Measurements from ENCODE around the gene THADA.

The THADA gene

DNA sequence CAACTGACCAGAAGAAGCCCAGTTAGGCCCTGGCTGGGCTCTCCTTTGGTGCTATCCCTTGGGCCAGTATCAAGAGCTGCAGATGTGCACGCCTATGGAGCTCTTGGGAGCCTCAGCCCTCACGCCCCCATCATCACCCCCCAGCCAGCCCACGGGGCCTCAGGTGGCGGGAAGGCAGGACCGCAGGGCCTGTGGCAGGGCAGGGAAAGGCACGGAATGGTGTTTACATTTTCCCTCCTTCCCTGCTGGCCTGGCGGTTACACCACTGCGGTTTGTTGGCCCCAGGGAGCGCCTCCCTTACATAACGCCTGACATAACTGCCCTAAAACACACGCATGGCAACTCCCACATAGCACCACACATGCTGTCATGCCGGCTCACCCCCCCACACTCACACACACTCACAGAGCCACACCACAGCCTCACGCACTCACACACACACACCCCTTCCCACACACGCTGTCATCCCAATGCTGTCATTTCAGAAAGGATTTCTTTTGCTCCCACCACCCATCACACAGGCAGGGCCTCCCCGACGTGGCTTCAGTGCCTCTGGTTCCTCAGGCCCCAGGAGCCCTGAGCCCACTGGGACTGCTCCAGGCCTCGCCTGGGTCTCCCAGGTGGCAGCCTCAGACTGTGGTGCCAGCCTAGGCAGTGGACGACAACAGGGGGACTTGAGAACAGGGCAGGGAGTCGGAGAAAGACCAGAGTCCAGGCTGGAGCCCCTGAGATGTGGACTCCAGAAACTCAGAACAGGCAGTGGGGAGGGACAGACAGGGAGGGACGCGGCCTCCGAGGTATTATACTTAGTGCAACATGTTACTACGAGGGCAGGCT lies 385.2 kb downstream of the THADA start (continued):
- TF ChIP-seq KLF1 (tag by site-specific recombination; IDR thresholded peaks at IDR 0.05) (0 out of 2 replicates have a peak, but pooled peaks have one; percentile 29), ZBTB21 (tag by site-specific recombination; IDR thresholded peaks at IDR 0.05) (peak; percentile 65; the same call in 1 of the 2 replicates), ZNF530 (tag by site-specific recombination; IDR thresholded peaks at IDR 0.05; ENCODE audit: low read depth) (no peak), ZNF776 (tag by site-specific recombination; IDR thresholded peaks at IDR 0.05; ENCODE audit: borderline replicate concordance) (no peak), ZNF785 (tag by site-specific recombination; IDR thresholded peaks at IDR 0.05) (peak; percentile 90), ZNF555 (tag by site-specific recombination; conservative IDR thresholded peaks at IDR 0.05) (no peak), ZNF211 (tag by site-specific recombination; IDR thresholded peaks at IDR 0.05; ENCODE audit: low read depth) (no peak), ZNF529 (tag by site-specific recombination; IDR thresholded peaks at IDR 0.05; ENCODE audit: insufficient replicate concordance) (no peak), ZNF324 (tag by site-specific recombination; IDR thresholded peaks at IDR 0.05) (0 out of 2 replicates have a peak, but pooled peaks have one; percentile 48), HOXD13 (CRISPR knock-in tag; IDR thresholded peaks at IDR 0.05; ENCODE audit: borderline replicate concordance) (no peak), KLF8 (tag by site-specific recombination; IDR thresholded peaks at IDR 0.05) (no peak), ZNF138 (tag by site-specific recombination; IDR thresholded peaks at IDR 0.05; ENCODE audit: borderline replicate concordance) (no peak), GLIS2 (tag by site-specific recombination; IDR thresholded peaks at IDR 0.05) (0 out of 2 replicates have a peak, but pooled peaks have one; percentile 41), ZNF621 (tag by site-specific recombination; IDR thresholded peaks at IDR 0.05) (peak; percentile 92; the same call in 1 of the 2 replicates), ZNF24 (tag by site-specific recombination; IDR thresholded peaks at IDR 0.05) (peak; percentile 53; the same call in 1 of the 2 replicates), ZEB2 (tag by site-specific recombination; IDR thresholded peaks at IDR 0.05) (peak; percentile 44; the same call in 1 of the 2 replicates), GLIS1 (tag by site-specific recombination; IDR thresholded peaks at IDR 0.05) (peak; percentile 77), ZNF521 (tag by site-specific recombination; IDR thresholded peaks at IDR 0.05) (no peak), ZNF473 (tag by site-specific recombination; IDR thresholded peaks at IDR 0.05) (peak; percentile 99), ZBTB8A (tag by site-specific recombination; IDR thresholded peaks at IDR 0.05) (peak; percentile 78)
- TF ChIP-seq, protein P1, sequence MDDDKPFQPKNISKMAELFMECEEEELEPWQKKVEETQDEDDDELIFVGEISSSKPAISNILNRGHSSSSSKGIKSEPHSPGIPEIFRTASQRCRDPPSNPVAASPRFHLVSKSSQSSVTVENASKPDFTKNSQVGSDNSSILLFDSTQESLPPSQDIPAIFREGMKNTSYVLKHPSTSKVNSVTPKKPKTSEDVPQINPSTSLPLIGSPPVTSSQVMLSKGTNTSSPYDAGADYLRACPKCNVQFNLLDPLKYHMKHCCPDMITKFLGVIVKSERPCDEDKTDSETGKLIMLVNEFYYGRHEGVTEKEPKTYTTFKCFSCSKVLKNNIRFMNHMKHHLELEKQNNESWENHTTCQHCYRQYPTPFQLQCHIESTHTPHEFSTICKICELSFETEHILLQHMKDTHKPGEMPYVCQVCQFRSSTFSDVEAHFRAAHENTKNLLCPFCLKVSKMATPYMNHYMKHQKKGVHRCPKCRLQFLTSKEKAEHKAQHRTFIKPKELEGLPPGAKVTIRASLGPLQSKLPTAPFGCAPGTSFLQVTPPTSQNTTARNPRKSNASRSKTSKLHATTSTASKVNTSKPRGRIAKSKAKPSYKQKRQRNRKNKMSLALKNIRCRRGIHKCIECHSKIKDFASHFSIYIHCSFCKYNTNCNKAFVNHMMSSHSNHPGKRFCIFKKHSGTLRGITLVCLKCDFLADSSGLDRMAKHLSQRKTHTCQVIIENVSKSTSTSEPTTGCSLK (tag by site-specific recombination; IDR thresholded peaks at IDR 0.05): no peak
- TF ChIP-seq, protein P2, sequence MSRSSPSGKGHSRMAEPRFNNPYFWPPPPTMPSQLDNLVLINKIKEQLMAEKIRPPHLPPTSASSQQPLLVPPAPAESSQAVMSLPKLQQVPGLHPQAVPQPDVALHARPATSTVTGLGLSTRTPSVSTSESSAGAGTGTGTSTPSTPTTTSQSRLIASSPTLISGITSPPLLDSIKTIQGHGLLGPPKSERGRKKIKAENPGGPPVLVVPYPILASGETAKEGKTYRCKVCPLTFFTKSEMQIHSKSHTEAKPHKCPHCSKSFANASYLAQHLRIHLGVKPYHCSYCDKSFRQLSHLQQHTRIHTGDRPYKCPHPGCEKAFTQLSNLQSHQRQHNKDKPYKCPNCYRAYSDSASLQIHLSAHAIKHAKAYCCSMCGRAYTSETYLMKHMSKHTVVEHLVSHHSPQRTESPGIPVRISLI (tag by site-specific recombination; IDR thresholded peaks at IDR 0.05): no peak
- TF ChIP-seq, protein P3, sequence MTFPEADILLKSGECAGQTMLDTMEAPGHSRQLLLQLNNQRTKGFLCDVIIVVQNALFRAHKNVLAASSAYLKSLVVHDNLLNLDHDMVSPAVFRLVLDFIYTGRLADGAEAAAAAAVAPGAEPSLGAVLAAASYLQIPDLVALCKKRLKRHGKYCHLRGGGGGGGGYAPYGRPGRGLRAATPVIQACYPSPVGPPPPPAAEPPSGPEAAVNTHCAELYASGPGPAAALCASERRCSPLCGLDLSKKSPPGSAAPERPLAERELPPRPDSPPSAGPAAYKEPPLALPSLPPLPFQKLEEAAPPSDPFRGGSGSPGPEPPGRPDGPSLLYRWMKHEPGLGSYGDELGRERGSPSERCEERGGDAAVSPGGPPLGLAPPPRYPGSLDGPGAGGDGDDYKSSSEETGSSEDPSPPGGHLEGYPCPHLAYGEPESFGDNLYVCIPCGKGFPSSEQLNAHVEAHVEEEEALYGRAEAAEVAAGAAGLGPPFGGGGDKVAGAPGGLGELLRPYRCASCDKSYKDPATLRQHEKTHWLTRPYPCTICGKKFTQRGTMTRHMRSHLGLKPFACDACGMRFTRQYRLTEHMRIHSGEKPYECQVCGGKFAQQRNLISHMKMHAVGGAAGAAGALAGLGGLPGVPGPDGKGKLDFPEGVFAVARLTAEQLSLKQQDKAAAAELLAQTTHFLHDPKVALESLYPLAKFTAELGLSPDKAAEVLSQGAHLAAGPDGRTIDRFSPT (tag by site-specific recombination; IDR thresholded peaks at IDR 0.05): no peak
- TF ChIP-seq, protein P4, sequence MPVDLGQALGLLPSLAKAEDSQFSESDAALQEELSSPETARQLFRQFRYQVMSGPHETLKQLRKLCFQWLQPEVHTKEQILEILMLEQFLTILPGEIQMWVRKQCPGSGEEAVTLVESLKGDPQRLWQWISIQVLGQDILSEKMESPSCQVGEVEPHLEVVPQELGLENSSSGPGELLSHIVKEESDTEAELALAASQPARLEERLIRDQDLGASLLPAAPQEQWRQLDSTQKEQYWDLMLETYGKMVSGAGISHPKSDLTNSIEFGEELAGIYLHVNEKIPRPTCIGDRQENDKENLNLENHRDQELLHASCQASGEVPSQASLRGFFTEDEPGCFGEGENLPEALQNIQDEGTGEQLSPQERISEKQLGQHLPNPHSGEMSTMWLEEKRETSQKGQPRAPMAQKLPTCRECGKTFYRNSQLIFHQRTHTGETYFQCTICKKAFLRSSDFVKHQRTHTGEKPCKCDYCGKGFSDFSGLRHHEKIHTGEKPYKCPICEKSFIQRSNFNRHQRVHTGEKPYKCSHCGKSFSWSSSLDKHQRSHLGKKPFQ (tag by site-specific recombination; IDR thresholded peaks at IDR 0.05): peak; percentile 45
- TF ChIP-seq, protein P5, sequence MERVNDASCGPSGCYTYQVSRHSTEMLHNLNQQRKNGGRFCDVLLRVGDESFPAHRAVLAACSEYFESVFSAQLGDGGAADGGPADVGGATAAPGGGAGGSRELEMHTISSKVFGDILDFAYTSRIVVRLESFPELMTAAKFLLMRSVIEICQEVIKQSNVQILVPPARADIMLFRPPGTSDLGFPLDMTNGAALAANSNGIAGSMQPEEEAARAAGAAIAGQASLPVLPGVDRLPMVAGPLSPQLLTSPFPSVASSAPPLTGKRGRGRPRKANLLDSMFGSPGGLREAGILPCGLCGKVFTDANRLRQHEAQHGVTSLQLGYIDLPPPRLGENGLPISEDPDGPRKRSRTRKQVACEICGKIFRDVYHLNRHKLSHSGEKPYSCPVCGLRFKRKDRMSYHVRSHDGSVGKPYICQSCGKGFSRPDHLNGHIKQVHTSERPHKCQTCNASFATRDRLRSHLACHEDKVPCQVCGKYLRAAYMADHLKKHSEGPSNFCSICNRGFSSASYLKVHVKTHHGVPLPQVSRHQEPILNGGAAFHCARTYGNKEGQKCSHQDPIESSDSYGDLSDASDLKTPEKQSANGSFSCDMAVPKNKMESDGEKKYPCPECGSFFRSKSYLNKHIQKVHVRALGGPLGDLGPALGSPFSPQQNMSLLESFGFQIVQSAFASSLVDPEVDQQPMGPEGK (tag by site-specific recombination; IDR thresholded peaks at IDR 0.05): peak; percentile 71; the same call in 1 of the 2 replicates
- TF ChIP-seq, protein P6, sequence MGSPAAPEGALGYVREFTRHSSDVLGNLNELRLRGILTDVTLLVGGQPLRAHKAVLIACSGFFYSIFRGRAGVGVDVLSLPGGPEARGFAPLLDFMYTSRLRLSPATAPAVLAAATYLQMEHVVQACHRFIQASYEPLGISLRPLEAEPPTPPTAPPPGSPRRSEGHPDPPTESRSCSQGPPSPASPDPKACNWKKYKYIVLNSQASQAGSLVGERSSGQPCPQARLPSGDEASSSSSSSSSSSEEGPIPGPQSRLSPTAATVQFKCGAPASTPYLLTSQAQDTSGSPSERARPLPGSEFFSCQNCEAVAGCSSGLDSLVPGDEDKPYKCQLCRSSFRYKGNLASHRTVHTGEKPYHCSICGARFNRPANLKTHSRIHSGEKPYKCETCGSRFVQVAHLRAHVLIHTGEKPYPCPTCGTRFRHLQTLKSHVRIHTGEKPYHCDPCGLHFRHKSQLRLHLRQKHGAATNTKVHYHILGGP (tag by site-specific recombination; IDR thresholded peaks at IDR 0.05): no peak
- TF ChIP-seq, protein P7, sequence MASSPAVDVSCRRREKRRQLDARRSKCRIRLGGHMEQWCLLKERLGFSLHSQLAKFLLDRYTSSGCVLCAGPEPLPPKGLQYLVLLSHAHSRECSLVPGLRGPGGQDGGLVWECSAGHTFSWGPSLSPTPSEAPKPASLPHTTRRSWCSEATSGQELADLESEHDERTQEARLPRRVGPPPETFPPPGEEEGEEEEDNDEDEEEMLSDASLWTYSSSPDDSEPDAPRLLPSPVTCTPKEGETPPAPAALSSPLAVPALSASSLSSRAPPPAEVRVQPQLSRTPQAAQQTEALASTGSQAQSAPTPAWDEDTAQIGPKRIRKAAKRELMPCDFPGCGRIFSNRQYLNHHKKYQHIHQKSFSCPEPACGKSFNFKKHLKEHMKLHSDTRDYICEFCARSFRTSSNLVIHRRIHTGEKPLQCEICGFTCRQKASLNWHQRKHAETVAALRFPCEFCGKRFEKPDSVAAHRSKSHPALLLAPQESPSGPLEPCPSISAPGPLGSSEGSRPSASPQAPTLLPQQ (tag by site-specific recombination; IDR thresholded peaks at IDR 0.05): 0 out of 2 replicates have a peak, but pooled peaks have one; percentile 18

All from HEK293 (cell line).